GM13977 (cell line): ENCODE results near the gene LRP1B.

ENCODE experiments used
- DNase-seq: peaks from one replicate; pipeline ENCODE4 v3.0.0; 2012; ENCODE audit warnings: low spot score
- CTCF ChIP-seq: IDR thresholded peaks from 2 replicates; pipeline ENCODE4 v1.5.1; 2012; ENCODE audit warnings: mild to moderate bottlenecking, control low read depth; ENCODE audit not compliant: insufficient read depth; ENCODE audit errors: extremely low read depth, missing control alignments
- in situ Hi-C: fragments of 300-500 bp; cut with MboI; formaldehyde crosslinking; loops from one replicate; pipeline ENCODE4 v1.12.0; 2022; ENCODE audit warnings: low sequenced_read_pairs, low pct_unique_long_range_greater_than_20kb, mixed read lengths, inconsistent platforms; ENCODE audit not compliant: unreplicated experiment

The LRP1B gene

DNA sequence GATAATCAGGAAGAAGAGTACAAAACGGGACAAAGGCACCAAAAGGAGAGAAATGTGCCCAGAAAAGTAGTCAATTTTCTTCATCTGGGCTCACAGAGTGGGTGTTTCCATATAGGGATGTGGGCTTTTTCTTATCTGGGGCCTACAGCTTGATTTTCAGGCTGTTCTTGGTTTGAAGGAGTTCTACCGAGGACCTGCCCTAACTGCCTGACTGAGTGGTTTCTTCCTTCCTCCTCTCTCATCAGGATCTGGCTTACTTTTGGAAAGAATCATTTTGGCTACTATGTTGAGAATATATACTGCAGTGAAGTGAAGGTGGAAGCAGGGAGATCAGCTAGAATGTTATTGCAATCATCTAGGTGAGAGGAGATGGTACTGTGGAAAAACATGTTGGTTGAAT, 316.7 kb downstream of the LRP1B start:
- in situ Hi-C loops = no loop called here
- DNase-seq = no peak
- no peak for TF ChIP-seq CTCF

- DNase-seq = no peak
- no peak for TF ChIP-seq CTCF
- in situ Hi-C loops = no loop called here
Measured at GRCh38 chr2:141810148-141810547, 320.7 kb downstream of the LRP1B start.

DNA sequence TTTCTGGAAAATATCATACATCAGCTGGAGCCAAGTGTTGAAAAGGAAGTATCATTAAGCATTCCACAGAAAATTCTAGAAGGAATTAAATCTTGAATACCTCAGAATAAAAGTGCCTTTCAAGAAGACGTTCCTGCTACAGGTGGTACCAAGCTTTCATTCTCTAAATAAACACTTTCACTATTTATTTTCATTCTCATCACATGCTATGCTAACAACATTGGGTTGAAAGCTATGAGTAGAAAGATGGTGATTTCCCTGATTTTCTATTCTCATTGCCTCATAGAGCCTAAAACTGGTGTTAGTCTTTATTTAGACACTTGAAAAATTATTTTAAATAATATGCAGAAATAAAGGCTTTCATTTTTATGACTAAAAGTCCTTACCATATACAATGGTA, 324.7 kb downstream of the LRP1B start:
- DNase-seq = no peak
- no peak for TF ChIP-seq CTCF
- in situ Hi-C loops = no loop called here

DNA sequence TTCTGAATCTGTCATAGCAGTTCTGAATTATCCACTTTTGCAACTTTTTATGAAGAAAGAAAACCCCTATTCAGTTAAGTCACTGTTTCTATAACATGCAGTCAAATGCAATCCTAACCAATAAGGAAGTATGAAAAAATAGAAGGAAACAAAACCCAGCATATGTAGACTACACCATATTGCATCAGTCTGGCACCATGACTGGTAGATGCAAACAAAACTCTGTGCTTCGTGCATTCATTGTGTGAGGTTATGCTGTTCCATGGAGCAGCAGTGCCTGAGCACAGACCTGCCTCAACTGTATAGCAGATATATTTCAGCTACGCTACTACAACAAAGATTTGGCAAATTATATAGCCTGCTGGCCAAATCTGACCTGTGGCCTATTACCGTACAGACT, 325.5 kb downstream of the LRP1B start:
- TF ChIP-seq CTCF = no peak
- no peak for DNase-seq
- in situ Hi-C loops = no loop called here

DNA sequence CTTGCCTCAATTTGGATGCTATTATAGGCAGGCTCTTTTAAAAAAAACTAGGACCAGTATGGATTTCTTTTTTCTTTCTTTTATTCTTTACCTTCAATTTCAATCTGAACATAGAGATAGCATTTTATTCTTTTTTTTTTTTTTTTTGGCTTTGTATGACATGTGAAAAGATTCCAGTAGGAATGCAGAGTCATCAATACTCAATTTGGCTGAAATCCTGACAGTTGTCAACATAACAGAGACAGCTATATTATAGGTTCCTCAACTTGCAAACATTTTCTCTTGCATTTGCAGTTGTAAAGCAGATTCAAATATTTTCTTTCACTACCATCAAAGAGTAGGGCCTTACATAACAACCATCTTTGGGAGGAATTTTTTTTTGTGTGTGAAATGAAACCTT, 334.4 kb downstream of the LRP1B start:
- in situ Hi-C loops = no loop called here

GRCh38 chr2:141791521-141791920, 339.3 kb downstream of the LRP1B start:
- no peak for TF ChIP-seq CTCF
- DNase-seq = no peak
- in situ Hi-C loops = no loop called here

More for the DNA sequence above, 334.4 kb downstream of the LRP1B start:
- no peak for TF ChIP-seq CTCF
- DNase-seq = no peak

- DNase-seq = no peak
- in situ Hi-C loops = no loop called here
- no peak for TF ChIP-seq CTCF
Measured at GRCh38 chr2:141782574-141782973, 348.2 kb downstream of the LRP1B start.
